ENCODE data around the gene WDFY3.

WDFY3 gene

GRCh38 chr4:84780719-84781118, 185.8 kb downstream of the WDFY3 start:
- no peak for DNase-seq

DNA sequence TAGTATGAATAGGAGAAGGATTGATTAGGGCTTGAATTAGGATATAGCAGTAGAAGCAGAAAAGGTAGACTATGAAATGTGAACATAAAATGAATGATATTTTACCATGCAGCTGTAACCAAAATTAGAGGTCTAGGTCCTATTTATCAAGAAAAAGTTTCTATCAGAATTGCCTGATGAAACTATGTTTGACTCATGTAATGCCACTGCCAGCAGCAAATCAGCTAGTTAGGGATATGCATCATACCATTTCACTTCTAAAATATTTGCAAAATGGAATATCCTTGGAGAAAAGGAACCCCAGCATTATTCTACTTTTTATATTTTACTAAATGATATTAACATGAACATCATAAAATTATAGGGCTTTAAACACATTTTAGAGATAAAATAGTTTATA, 188.4 kb downstream of the WDFY3 start:
- peak; percentile 14 for DNase-seq

GRCh38 chr4:84767168-84767567, 199.3 kb downstream of the WDFY3 start:
- no peak for DNase-seq

DNA sequence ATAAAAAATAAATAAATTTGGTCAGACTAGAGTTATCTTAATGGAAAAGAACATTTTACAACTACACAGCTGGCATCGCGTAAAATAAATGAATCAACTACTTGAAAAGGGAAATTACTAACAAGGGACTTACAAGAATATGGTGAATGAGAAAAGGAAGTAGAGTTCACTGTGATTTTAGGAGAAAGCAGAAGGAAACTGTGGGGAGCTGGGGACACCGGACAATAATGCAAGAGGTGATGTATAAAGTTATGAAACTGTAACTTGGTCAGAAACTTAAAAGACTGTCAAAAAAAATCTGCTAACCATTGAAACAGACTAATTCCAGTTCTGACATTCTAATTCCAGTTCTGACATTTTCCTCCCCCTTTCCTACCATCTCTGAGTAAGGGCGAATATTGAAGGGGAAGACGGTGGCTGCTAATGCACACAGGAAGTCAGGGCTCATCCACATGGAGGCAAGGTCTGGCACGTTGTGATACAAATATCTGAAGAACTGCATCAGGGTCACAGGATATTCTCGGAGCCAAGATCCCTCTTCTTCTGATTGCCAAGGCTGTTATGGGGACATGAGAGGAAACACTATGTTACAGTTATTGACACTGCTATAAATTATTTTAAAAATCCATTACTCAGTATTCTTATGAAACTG, 213.0 kb downstream of the WDFY3 start:
- DNase-seq, result no peak

DNA sequence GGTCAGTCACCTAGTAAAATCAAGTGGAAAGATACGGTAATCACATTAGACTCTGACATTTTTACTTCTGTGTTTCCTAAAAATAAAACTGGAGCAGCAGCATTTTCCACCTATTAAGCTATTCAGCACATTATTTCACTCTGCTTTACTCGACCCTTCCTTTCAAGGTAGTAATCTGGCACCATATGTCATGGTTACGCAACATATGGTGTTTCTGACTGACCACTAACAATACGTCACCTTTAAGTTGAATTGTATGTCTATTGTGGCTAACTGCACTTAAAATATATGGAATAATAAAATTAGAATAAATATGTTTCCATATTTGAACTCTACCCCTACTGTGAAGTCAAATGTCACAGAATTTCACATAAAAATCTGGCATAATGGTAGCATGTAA, 214.8 kb downstream of the WDFY3 start:
- peak; percentile 2 for DNase-seq

- no peak for DNase-seq
Observed at GRCh38 chr4:84750960-84751283, 215.6 kb downstream of the WDFY3 start.

GRCh38 chr4:84750260-84750959, 216.1 kb downstream of the WDFY3 start:
- peak; percentile 53 for DNase-seq

DNA sequence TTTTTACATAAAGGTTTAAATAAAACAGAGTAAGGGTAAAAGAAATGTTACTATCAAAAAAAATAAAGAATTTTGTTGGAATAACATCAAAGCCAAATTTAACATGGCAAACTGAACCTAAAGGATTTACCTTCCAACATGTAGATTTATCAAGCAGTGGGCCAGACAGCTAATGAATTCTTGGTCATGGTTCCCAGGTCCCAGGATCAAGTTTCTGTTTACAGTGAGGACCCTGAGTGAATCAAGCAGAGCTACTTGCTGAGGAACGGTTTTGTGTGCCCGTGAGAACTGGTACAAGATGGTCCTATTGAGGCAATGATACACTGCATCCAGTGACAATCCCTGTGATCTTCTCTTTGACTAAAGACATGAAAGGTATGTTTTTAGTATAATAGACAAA, 226.4 kb downstream of the WDFY3 start:
- DNase-seq, result no peak

GRCh38 chr4:84738622-84739021, 227.9 kb downstream of the WDFY3 start:
- no peak for DNase-seq

GRCh38 chr4:84737656-84738055, 228.8 kb downstream of the WDFY3 start:
- DNase-seq, result no peak

DNA sequence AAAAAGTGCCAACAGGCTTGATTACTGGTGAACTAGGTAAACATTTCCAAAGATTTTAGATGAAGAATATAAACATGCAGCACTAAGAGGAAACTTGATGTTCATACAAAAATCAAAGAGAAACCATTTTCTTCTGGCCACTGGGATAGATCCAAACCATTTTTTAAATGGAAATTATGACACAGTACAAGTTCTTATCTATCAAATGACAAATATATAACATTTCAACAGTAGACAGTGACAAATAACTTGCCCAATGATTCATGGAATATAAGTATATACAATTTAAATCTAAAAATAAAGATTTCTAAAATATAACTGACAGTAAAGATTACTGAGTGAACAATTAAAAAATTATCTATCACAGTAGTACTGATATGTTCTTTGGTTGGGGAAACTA, 232.5 kb downstream of the WDFY3 start:
- no peak for DNase-seq

GRCh38 chr4:84733343-84734033, 233.0 kb downstream of the WDFY3 start:
- no peak for DNase-seq

GRCh38 chr4:84730375-84730774, 236.1 kb downstream of the WDFY3 start:
- no peak for DNase-seq

DNA sequence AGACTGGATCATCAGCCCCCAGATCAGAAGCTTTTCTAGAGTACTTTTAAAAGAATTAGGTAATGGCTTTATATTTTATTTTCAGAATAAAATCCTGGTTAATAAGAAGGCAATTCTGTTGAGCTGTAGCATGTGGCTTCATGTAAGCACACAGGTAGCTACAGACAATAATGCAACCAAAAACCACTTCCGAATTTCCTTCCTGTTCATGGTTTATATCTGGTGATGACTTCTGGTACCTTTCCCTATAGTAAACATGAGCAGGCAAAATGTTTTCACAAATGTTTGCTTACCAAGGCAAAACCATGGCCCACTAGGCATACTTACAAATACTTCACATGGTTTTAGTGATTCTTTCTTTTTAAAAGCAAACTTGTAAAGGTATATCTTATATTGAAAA, 239.0 kb downstream of the WDFY3 start:
- DNase-seq, result no peak

- no peak for DNase-seq
Observed at GRCh38 chr4:84726356-84726755, 240.1 kb downstream of the WDFY3 start.

GRCh38 chr4:84722720-84723119, 243.8 kb downstream of the WDFY3 start:
- no peak for DNase-seq

DNA sequence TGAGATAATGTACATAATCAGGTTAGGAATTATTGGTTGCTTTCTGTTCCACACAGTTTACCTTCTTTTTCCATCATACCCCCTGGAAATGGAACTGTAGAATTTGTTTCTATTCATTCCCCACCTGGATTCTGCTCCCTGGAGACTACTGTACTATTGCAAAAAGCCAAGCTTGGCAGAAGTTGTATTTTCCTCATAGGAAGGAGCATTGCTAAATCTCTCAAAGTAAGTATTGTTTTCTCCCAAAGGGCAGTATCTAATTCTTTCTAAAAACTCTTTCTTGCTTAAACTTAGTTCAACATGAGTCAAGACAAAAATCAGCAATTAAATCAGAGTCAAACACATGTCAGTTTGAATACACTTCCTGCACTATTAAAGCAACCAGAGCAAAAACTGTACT, 247.4 kb downstream of the WDFY3 start:
- DNase-seq, result peak; percentile 16

GRCh38 chr4:84718699-84719098, 247.8 kb downstream of the WDFY3 start:
- no peak for DNase-seq

- DNase-seq, result no peak
Observed at GRCh38 chr4:84710548-84710947, 255.9 kb downstream of the WDFY3 start.

GRCh38 chr4:84708406-84709135, 257.9 kb downstream of the WDFY3 start:
- peak; percentile 23 for DNase-seq

DNA sequence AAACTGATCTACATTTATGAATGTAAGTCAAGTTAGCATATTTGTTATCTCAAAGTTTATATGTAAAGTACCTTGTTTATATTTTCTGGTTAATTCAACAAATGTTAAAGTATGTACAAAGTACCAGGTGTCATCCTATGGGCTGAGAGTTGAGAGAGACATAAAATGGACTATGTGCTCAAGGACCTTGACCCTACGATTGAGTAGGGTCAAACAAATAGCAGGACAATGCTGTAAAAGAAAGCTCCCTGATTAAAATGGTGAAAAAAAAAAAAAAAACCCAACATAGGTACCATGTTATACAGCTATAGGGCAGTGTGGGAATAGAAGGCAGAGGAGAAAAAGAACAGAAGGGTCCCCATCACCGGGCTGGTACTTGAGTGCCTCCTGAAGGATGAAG, 260.2 kb downstream of the WDFY3 start:
- no peak for DNase-seq

- no peak for DNase-seq
Observed at GRCh38 chr4:84699001-84699671, 267.4 kb downstream of the WDFY3 start.

- no peak for DNase-seq
Observed at GRCh38 chr4:84697615-84698201, 268.8 kb downstream of the WDFY3 start.

Data from fibroblast of upper back skin (primary cell).